ENCODE measurements around the gene UVSSA.

UVSSA gene

GRCh38 chr4:1403177-1403583, 56.2 kb downstream of the UVSSA start:
- in situ Hi-C loops (cut with MboI; ENCODE audit: low sequenced_read_pairs), result no loop called here

DNA sequence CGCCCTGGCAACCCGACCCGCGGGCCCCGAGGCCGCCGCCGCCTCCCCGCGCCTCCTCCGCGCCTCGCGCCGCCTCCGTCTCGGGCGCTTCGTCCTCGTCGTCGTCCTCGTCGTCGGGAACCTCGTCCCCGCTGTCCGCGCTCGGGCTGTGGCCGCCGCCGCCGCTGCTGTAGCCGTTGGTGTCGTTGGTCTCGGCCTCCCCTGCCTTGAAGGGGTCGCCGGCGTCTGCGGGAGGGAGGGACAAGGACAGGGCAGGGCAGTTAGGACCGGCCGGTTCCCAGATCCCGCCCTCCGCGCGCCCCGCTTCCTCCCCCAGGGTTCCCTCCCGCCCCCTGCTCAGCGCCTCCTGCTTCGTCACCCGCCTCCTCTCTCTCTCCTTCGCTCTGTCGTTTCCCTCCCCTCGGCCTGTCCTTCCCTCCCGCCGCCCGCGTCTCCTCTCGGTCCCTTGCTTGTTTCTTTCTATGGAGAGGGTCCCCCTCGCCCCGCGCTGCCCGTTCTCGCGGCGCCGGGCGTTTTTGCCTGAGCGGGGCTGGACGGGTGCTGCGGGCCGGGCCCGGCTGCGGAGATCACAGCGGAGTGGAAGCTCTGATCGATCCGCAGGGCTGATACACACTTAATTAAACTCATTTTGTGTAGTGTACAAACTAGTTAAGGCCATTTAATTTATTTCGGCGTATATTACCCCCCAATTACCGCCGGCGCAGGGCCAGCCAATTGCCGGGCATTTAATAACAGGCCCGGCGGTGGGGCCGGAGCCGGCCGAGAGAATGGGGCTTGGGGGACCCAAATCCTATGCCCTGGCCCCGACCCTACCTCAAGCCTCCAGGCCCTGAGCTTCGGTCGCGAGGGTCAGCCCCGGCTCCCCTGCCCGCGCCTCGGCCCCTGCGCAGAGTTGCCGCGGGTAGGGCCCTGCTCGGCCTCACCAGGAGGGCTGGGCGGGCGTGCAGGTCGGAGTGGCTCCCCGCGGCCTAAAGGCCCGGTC, 56.9 kb downstream of the UVSSA start:
- in situ Hi-C loops (cut with MboI; ENCODE audit: low sequenced_read_pairs), result no loop called here

DNA sequence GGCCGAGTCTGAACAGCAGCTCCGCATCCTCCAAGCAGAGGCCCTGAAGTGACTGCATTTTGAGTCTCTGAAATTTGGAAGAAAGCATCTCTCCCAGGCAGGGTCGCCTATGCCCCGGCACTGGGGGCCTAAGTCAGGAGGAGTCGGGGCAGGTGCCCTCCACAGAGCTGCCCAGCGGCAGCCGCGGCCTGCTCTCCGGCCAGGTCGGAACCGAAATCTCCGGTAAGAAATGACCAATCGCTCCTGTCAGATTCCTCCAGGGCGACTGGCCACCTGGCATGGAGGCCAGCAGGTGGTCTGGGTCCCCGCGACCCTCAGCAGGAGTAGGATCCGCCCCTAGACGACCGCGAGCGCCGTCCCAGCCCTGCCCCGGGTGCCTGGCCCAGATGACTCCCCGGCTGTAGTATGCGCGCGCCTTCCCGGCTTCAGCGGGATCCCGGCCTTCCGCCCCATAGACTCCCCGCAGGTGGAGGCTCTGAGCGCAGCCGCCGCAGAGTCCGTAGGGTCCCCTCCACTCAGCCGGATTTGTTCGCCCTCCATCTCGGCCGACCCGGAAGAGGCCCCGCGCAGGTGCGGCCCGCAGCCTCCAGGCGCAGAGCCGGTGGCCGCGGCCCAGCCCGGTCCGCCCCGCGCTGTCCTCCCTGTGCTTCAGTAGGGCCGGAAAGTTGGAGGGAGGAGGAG, 57.7 kb downstream of the UVSSA start:
- in situ Hi-C loops (cut with MboI; ENCODE audit: low sequenced_read_pairs), result no loop called here

DNA sequence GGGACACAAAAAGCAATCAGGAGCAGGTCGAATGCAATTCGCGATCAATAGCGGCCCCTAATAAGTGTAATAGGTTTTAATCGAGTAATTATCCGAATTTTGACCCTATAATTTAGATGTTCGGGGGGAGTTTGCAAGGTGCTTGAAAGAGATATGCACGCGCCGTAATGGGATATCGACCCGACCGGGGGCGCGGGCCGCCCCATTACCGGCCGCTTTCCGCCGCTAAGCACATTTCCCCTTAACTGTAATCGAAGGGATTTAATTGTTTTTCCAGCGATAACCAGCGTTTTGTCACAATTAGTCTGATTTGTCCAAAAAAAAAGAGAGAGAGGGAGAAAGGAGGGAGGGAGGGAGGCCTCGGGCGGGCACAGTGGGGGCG, 58.2 kb downstream of the UVSSA start:
- in situ Hi-C loops (cut with MboI; ENCODE audit: low sequenced_read_pairs), result no loop called here

DNA sequence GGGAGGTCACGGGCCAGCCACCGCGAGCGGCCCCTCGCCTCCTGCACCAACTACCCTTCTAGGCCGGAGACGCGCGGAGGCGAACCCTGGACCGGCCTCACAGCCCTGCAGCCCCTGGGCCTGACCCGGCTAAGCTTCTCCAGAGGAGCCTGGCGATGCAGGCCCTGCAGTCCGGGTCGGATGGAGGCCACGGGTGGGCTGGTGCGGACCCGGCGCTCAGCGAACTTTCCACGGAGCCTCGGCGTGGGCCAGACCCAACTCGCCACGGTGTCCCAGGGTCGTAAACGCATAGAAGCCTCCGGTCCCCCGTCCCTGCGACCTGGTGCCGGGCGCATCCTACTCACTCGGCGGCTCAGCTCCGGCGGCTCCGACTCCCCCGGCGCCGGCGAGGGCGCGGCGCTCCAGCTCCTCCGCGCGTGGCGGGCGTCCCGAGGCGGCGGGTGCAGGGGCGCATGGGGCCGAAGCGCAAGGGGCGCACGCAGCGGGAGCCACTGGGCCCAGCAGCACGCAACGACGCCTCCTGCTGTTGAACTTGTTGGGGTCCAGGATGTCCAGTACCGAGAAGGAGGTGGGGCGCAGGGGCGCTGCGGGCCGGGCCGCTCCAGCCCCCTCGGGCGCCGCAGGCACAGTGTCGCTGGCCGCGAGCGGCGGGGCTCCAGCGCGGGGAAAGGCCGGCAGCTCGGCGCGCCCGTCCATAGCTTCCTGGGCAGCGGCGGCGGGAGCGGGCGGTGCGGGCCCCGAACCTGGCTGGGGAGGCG, 58.8 kb downstream of the UVSSA start:
- in situ Hi-C loops (cut with MboI; ENCODE audit: low sequenced_read_pairs), result no loop called here

DNA sequence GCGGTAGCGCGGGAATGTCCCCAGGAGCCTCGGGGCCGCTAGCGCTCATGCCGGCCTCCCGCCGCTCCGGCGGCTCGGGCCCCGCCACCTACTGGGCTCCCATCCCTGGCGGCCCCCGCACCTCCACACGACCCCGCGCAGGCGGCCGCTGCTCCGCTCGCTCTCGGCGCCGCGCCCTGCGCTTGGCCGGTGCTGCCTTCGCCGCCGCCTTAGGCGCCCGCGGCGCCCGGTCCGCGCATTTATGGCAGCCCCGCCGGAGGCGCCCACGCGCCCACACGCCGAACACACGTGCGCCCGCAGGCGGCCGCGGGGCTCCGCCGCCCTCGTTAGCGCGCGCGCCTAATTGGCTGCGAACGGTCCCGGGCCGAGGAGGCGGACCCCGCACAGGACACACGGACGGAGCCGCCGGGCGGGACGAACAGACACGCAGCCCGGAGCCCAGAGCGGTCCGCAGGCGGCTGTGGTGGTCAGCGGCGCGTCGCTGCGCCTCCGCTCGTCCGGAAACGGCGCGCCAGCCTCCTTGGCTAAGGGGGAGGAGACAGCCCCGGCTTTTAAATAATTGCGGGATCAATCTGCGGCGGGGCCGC, 59.5 kb downstream of the UVSSA start, which contains the start of gene NKX1-1:
Gene NKX1-1, minus strand, starts transcription at position 49 of the 587 bp plus-strand sequence. Its CDS starts 0 bp downstream, at position 49.
- in situ Hi-C loops (cut with MboI; ENCODE audit: low sequenced_read_pairs), result no loop called here

DNA sequence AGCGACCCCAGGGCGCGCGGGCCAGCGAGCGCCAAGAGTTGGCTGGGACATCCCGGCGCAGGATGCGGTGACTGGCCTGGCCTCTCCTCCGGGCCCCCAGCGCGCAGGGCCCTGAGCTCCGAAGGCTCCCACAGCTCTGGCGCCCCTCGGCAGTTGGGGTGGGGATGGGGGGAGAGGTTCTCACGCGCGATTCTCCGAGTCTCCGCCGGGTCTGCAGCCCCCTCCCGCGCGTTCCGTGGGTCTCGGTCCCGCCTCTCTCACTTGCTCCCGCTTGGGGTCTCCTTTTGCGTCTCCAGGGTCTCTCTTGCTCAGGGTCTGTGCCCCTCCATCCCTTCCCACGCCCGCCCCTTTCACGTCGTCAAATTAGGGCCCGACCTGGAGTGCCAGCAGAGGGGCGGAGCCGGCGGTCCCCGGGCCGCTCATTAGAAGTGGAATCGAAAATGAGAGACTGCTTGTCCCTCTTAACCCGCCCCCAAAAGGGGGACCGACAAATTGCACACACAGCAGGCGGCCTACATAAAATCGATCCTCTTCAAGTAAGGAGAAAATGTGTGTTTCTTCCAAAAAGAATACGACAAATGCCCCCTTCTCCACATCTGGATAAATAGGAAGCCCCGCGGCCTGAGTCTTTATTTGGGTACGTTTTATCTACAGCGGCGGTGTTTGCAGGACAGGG, 60.1 kb downstream of the UVSSA start:
- in situ Hi-C loops (cut with MboI; ENCODE audit: low sequenced_read_pairs), result no loop called here

GRCh38 chr4:1407657-1408333, 60.8 kb downstream of the UVSSA start:
- in situ Hi-C loops (cut with MboI; ENCODE audit: low sequenced_read_pairs), result no loop called here

DNA sequence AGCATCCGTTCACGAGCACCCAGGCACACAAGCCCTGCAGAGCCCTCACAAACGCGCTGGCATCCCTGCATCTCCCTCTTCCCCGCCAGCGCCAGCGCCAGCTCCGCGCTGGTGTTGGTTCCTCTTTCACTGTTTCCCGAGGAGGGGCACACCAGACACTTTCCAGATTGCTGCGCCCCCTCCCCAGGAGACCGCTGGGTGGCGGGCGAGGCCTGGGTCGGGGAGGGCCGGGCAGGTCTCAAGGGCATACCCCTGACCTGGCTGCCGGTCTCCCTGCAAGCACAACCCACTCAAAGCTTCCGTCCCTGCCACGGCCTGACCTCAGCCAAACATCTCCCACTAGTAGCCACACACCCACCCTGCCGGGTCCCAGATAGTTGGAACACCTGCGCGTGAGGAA, 61.4 kb downstream of the UVSSA start:
- in situ Hi-C loops (cut with MboI; ENCODE audit: low sequenced_read_pairs), result no loop called here

DNA sequence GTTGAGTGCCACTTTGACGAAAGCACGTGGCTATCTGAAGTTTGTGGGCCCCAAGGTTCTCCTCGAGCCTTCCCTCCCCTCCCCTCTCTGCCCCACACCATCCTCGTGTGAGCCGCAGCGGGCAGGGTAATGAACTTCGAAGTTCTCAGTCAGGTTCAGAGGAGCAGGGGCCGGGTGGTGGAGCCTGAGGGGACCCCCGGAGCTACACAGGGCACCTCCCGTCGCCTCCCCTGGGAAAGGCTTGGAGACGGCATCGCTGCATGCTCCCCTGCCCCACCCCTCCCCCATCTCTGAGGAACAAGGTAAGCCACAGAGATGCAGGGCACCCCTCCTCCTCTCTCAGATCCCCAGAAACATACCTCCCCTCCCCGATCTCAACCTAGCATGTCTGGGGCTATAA, 62.1 kb downstream of the UVSSA start:
- in situ Hi-C loops (cut with MboI; ENCODE audit: low sequenced_read_pairs), result no loop called here

DNA sequence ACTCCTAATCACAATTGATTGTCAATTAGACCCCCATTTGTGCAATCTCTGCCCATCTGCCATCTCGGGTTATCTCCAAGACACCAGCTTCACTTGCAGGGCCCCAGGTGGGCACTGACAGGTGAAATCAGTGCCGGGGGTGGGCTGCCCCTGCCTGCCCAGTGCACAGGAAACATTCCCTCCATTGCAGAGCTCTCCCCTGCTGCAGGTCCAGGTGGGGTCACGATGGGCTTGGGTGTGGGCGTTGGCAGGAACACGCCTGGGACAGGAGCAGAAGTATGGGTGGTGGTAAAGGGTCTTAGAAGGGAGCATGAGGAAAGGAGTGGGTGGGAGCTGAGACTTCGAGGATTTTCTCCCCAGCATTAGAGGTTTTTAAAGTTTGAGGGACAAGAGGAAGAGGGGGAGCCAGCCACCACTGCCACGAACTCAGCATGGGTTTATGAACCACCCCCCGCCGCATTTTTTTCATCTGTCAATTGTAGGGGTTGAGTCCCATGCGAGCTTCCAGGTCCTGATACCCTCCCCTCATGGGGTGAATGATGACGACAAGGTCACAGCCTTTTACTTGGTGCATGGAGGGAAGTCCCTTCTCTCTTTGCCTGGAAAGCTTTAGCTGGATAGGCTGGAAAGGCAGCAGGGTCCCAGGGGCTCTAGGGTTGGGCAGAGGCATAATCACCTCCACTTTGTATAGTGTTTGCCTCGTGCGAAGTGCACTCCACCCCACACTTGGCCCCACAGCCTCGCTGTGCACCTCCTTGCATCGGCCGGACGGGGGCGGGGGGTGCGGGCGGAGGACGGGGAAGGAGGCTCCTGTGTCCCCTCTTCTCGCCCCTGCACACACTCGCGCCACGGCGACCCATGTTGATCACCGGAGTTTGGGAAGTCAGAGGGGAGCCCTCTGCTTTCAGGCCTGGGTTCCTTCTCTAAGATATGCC, 62.8 kb downstream of the UVSSA start:
- in situ Hi-C loops (cut with MboI; ENCODE audit: low sequenced_read_pairs), result no loop called here

GRCh38 chr4:1410491-1411325, 63.7 kb downstream of the UVSSA start:
- in situ Hi-C loops (cut with MboI; ENCODE audit: low sequenced_read_pairs), result no loop called here

DNA sequence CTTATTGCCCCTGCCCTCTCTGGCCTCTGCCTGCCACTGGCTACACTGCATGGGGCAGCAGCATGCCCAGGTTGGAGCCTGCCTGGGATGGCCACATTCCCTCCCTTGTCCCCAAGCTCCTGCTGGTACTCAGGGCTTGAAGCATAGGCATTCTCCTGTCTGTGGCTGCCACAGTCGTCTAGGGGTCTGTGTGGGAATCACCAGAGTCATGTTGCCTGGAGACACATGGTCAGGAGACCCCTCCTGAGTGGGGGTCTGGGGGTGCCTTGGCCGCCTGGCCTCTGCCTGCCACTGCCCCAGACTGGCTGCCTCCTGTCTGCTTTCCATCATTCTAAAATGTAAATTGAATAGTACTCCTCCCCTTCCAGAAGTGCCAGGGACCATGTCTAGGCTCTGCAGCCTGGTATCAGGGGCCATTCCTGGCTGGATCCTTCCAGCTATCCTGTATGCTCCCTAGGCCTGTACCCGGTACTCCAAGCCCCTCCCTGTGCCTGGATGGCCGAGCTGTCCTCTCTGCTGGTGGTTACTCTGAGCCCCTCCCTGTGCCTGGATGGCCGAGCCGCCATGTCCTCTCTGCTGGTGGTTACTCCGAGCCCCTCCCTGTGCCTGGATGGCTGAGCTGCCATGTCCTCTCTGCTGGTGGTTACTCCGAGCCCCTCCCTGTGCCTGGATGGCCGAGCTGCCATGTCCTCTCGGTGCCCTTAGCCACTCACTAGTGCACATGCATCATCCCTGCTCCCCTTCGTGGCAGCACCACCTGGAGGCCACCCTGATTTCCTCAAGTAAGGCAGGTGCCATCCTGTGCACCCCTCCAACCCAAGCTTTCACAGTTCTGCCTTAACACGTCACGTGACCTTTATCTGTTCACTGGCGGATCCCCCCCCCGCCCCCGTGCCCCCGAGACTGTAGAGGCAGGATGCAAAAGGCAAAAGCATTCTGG, 64.7 kb downstream of the UVSSA start:
- in situ Hi-C loops (cut with MboI; ENCODE audit: low sequenced_read_pairs), result no loop called here

GRCh38 chr4:1412376-1413203, 65.6 kb downstream of the UVSSA start:
- in situ Hi-C loops (cut with MboI; ENCODE audit: low sequenced_read_pairs), result no loop called here

DNA sequence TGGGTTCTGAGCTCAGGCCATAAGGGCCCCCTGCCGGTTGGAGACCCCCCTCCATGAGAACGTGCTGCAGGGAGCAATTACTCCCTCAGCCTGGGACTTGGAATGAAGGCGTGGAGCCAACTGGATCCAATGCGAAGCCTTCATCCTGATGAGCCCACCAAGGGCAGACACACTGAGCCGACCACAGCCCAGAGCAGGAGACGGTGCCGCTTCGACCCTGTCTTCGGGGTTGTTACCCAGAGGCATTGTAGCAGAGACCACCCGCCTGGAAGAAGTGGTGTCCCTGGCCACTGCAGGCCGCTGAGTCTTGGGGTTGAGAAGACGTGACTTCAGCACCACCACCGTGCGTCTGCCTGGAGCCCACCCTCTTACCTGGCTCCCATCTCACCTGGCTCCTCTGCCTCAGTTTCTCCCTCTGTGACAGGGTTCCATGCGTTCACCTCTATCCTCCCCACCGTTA, 66.2 kb downstream of the UVSSA start:
- in situ Hi-C loops (cut with MboI; ENCODE audit: low sequenced_read_pairs), result no loop called here

Data from HL-60/S4 (cell line).